ENCODE measurements around the gene CORO2A. TPM values are rescaled to one million over a fixed set of nuclear protein-coding genes. Genes with fewer than 3 reads are reported as not detected.

The CORO2A gene
- total and polyA plus RNA-seq, 2 of the 13 experiments (the other 11 are each of a cell fraction or from before 2014, with no cell fraction given), result 14.4 to 15.3 TPM

- TF ChIP-seq MLXIP (CRISPR knock-in tag; IDR thresholded peaks at IDR 0.05; ENCODE audit: borderline replicate concordance) (no peak), ZSCAN20 (CRISPR knock-in tag; IDR thresholded peaks at IDR 0.05; ENCODE audit: borderline replicate concordance) (no peak), ZNF296 (CRISPR knock-in tag; conservative IDR thresholded peaks at IDR 0.05) (no peak), HIC2 (CRISPR knock-in tag; IDR thresholded peaks at IDR 0.05; ENCODE audit: low read depth) (no peak), MYPOP (CRISPR knock-in tag; IDR thresholded peaks at IDR 0.05) (no peak), SOX13 (IDR thresholded peaks at IDR 0.05) (no peak), SOX13 (CRISPR knock-in tag; conservative IDR thresholded peaks at IDR 0.05 in 1 of 2, IDR thresholded peaks at IDR 0.05 in 1 of 2) (0 out of 4 replicates have a peak, but pooled peaks of 1 of the 2 experiments have one; percentile 7), MZF1 (CRISPR knock-in tag; IDR thresholded peaks at IDR 0.05; ENCODE audit: borderline replicate concordance) (no peak), ZNF605 (CRISPR knock-in tag; IDR thresholded peaks at IDR 0.05) (no peak), TEAD3 (CRISPR knock-in tag; optimal IDR thresholded peaks at IDR 0.05; ENCODE audit: borderline replicate concordance) (peak; percentile 59), CREM (IDR thresholded peaks at IDR 0.05) (peak; percentile 28; the same call in 1 of the 2 replicates), CREM (CRISPR knock-in tag; IDR thresholded peaks at IDR 0.05) (no peak), FOXP4 (CRISPR knock-in tag; IDR thresholded peaks at IDR 0.05) (0 out of 2 replicates have a peak, but pooled peaks have one; percentile 35), ZNF292 (CRISPR knock-in tag; IDR thresholded peaks at IDR 0.05; ENCODE audit: borderline replicate concordance, low read depth) (no peak), TRIM24 (CRISPR knock-in tag; IDR thresholded peaks at IDR 0.05) (no peak), STAT5B (CRISPR knock-in tag; IDR thresholded peaks at IDR 0.05) (no peak), KLF16 (CRISPR knock-in tag; IDR thresholded peaks at IDR 0.05) (no peak), ZNF674 (CRISPR knock-in tag; IDR thresholded peaks at IDR 0.05; ENCODE audit: low read depth) (no peak), EP300 (IDR thresholded peaks at IDR 0.05; ENCODE audit: low read depth in 2 of 2, low read length in 2 of 2) (peak; percentile 21 to 53; a peak in 1 of 4 replicates), EP300 (CRISPR knock-in tag; IDR thresholded peaks at IDR 0.05; ENCODE audit: borderline replicate concordance) (no peak), ZNF619 (CRISPR knock-in tag; IDR thresholded peaks at IDR 0.05) (no peak), ZNF180 (CRISPR knock-in tag; IDR thresholded peaks at IDR 0.05; ENCODE audit: borderline replicate concordance, low read depth) (no peak)
Measured at GRCh38 chr9:98182889-98183599, 9.4 kb downstream of the CORO2A start (continued).

Data from HepG2 (cell line).